H9 (cell line): ENCODE data around the gene LYPD4. TPM values are rescaled to one million over a fixed set of nuclear protein-coding genes. Genes with fewer than 3 reads are reported as not detected.

Experiments
- DNase-seq: peaks from one replicate; pipeline ENCODE4 v3.0.0-alpha.2; 2017
- H2AFZ ChIP-seq: one replicate; pipeline ENCODE4 v1.6.1; 2013; ENCODE audit warnings: mild to moderate bottlenecking, low read length, control low read depth, moderate library complexity
- H2AK5ac ChIP-seq: 2 replicates; pipeline ENCODE4 v1.6.1; 2013; ENCODE audit warnings: low read length, control low read depth, mixed read lengths; ENCODE audit not compliant: insufficient read length
- H2BK120ac ChIP-seq: one replicate; pipeline ENCODE4 v1.6.1; 2013; ENCODE audit warnings: low read depth, mild to moderate bottlenecking, low read length, control low read depth, inconsistent platforms; ENCODE audit not compliant: poor library complexity, severe bottlenecking
- H2BK12ac ChIP-seq: 2 replicates; pipeline ENCODE4 v1.6.1; 2013; ENCODE audit warnings: low read length, control low read depth, mixed read lengths, low read depth; ENCODE audit not compliant: insufficient read length
- H2BK15ac ChIP-seq: 2 replicates; pipeline ENCODE4 v1.6.1; 2013; ENCODE audit warnings: low read depth, low read length, control low read depth
- H2BK20ac ChIP-seq: one replicate; pipeline ENCODE4 v1.6.1; 2013; ENCODE audit warnings: low read depth, mild to moderate bottlenecking, low read length, control low read depth, inconsistent platforms; ENCODE audit not compliant: poor library complexity, severe bottlenecking
- H2BK5ac ChIP-seq: 2 replicates; pipeline ENCODE4 v1.6.1; 2013; ENCODE audit warnings: low read length, control low read depth, mixed read lengths; ENCODE audit not compliant: insufficient read length
- H3K14ac ChIP-seq: 2 replicates; pipeline ENCODE4 v1.6.1; 2013; ENCODE audit warnings: low read length, control low read depth; ENCODE audit not compliant: insufficient read depth
- H3K18ac ChIP-seq: 2 replicates; pipeline ENCODE4 v1.6.1; 2013; ENCODE audit warnings: low read depth, mild to moderate bottlenecking, mixed read lengths, low read length, control low read depth; ENCODE audit not compliant: insufficient read length
- H3K23ac ChIP-seq: 2 replicates; pipeline ENCODE4 v1.6.1; 2013; ENCODE audit warnings: low read length, control low read depth, mixed read lengths, low read depth; ENCODE audit not compliant: insufficient read length
- H3K23me2 ChIP-seq: 2 replicates; pipeline ENCODE4 v1.6.1; 2013; ENCODE audit warnings: low read depth, mild to moderate bottlenecking, mixed read lengths, low read length, control low read depth; ENCODE audit not compliant: insufficient read length, poor library complexity, severe bottlenecking
- H3K27ac ChIP-seq: 2 replicates; pipeline ENCODE4 v1.5.1; 2013; ENCODE audit warnings: low read length, control low read depth, mixed read lengths, low read depth; ENCODE audit not compliant: insufficient read length
- H3K27me3 ChIP-seq: 2 replicates; pipeline ENCODE4 v1.6.1; 2013; ENCODE audit warnings: low read length, control low read depth, inconsistent platforms; ENCODE audit not compliant: insufficient read depth
- H3K4ac ChIP-seq: 2 replicates; pipeline ENCODE4 v1.6.1; 2013; ENCODE audit warnings: low read depth, mild to moderate bottlenecking, control low read depth, inconsistent platforms, low read length, moderate library complexity
- H3K4me1 ChIP-seq: 2 replicates; pipeline ENCODE4 v1.6.1; 2013; ENCODE audit warnings: low read length, control low read depth, inconsistent platforms; ENCODE audit not compliant: insufficient read depth
- H3K4me2 ChIP-seq: 2 replicates; pipeline ENCODE4 v1.6.1; 2013; ENCODE audit warnings: low read length, control low read depth, mixed read lengths; ENCODE audit not compliant: insufficient read length, insufficient read depth
- H3K56ac ChIP-seq: 2 replicates; pipeline ENCODE4 v1.6.1; 2013; ENCODE audit warnings: low read depth, mild to moderate bottlenecking, mixed read lengths, low read length, control low read depth; ENCODE audit not compliant: insufficient read length
- H3K79me1 ChIP-seq: 2 replicates; pipeline ENCODE4 v1.6.1; 2013; ENCODE audit warnings: low read depth, mild to moderate bottlenecking, moderate library complexity, low read length, control low read depth, inconsistent platforms; ENCODE audit not compliant: insufficient read depth, poor library complexity, severe bottlenecking
- H3K79me2 ChIP-seq: 2 replicates; pipeline ENCODE4 v1.6.1; 2013; ENCODE audit warnings: low read length, control low read depth, inconsistent platforms; ENCODE audit not compliant: insufficient read depth
- H3K9ac ChIP-seq: 2 replicates; pipeline ENCODE4 v1.6.1; 2013; ENCODE audit warnings: low read length, control low read depth, mixed read lengths; ENCODE audit not compliant: insufficient read length; ENCODE audit errors: extremely low read depth
- H3K9me3 ChIP-seq: one replicate; pipeline ENCODE4 v1.6.1; 2013; ENCODE audit warnings: low read depth, low read length, inconsistent platforms; ENCODE audit not compliant: control insufficient read depth
- H3T11ph ChIP-seq: one replicate; pipeline ENCODE4 v1.6.1; 2013; ENCODE audit warnings: mild to moderate bottlenecking, low read length, control low read depth, inconsistent platforms
- H4K20me1 ChIP-seq: one replicate; pipeline ENCODE4 v1.6.1; 2013; ENCODE audit not compliant: control insufficient read depth, insufficient read length, insufficient read depth
- H4K5ac ChIP-seq: 2 replicates; pipeline ENCODE4 v1.6.1; 2013; ENCODE audit warnings: low read depth, mild to moderate bottlenecking, mixed read lengths, low read length, control low read depth; ENCODE audit not compliant: insufficient read length
- H4K8ac ChIP-seq: replicated peaks from 2 replicates; pipeline ENCODE4 v1.6.1; 2013; ENCODE audit warnings: low read length, control low read depth, mixed read lengths, low read depth; ENCODE audit not compliant: insufficient read length
- H4K91ac ChIP-seq: 2 replicates; pipeline ENCODE4 v1.6.1; 2013; ENCODE audit warnings: low read depth, mild to moderate bottlenecking, moderate library complexity, mixed read lengths, low read length, control low read depth; ENCODE audit not compliant: insufficient read length
- H3K27ac Mint-ChIP-seq, 3 experiments: 2 replicates in 2 of 3; 3 replicates in 1 of 3; pipeline ENCODE4 v1.8.0; 2020 to 2021; ENCODE audit warnings: mixed read lengths in 3 of 3, mild to moderate bottlenecking in 1 of 3, moderate library complexity in 1 of 3
- H3K27me3 Mint-ChIP-seq: 2 replicates; pipeline ENCODE4 v1.8.0; 2021; ENCODE audit warnings: low read depth, mild to moderate bottlenecking, moderate library complexity, mixed read lengths
- H3K36me3 Mint-ChIP-seq, 3 experiments: 2 replicates in 2 of 3; 3 replicates in 1 of 3; pipeline ENCODE4 v1.8.0; 2020 to 2021; ENCODE audit warnings: low read depth in 3 of 3, mixed read lengths in 3 of 3; ENCODE audit not compliant: insufficient read depth in 1 of 3
- H3K4me1 Mint-ChIP-seq, 2 experiments: 2 replicates each; pipeline ENCODE4 v1.8.0; 2020; ENCODE audit warnings: mixed read lengths in 2 of 2
- H3K4me3 Mint-ChIP-seq, 2 experiments: 2 replicates in 1 of 2; 3 replicates in 1 of 2; pipeline ENCODE4 v1.8.0; 2020 to 2021; ENCODE audit warnings: mild to moderate bottlenecking in 2 of 2, mixed read lengths in 2 of 2, moderate library complexity in 1 of 2
- H3K9me3 Mint-ChIP-seq, 2 experiments: 2 replicates in 1 of 2; 3 replicates in 1 of 2; pipeline ENCODE4 v1.8.0; 2020; ENCODE audit warnings: mild to moderate bottlenecking in 2 of 2, mixed read lengths in 2 of 2, moderate library complexity in 1 of 2
- WGBS: extraction: QIAGEN DNeasy Blood & Tissue Kit; methylation state at CpG from one replicate; pipeline ENCODE4 v1.1.7; 2013; ENCODE audit warnings: missing lambda C conversion rate, low lambda C conversion rate, mixed read lengths; ENCODE audit not compliant: insufficient read length; ENCODE audit errors: extremely low coverage; 5-methylcytosine and 5-hydroxymethylcytosine counted together
- total RNA-seq: library from RNA; stranded (reverse); gene quantifications from 2 replicates; pipeline ENCODE4 v1.2.1, GENCODE V29; 2021
- TF ChIP-seq, protein P1 (sequence below): fragments of 200-600 bp; sonication (generic); conservative IDR thresholded peaks from 3 replicates; pipeline ENCODE4 v1.8.0; 2021; ENCODE audit warnings: antibody characterized with exemption, mild to moderate bottlenecking

The LYPD4 gene
- total RNA-seq, 1 experiment from 2014 or later: not detected

DNA sequence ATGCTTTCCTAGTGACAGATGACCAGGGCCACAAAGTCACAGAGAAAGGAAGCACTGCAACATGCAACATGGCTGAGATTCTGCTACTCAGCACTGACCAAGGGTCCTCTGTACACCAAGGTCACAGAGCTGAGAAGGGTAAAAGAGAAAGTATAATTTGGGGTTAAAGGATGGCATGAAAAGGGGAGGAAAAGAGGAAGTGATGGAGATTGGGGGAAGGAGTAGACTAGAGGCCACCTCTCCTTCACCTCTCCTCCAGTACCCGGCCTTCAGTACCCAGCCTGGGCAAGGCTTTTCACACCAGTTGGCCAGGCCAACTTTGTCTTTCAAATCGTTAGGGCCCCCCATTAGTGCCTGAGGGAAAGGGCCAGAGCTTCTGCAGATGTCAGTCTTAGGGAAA lies 9.3 kb upstream of the LYPD4 start:
- H3K14ac ChIP-seq: no peak overlapping the region
- Mint-ChIP-seq H3K4me3 (no peak overlapping the region), H3K36me3 (no peaks in the 10 kb centered on the region), H3K27me3 (peaks cover 52% of the 10 kb centered on the region), H3K27ac (no peak overlapping the region), H3K9me3 (peaks cover 0 to 3% of the 10 kb centered on the region in 2 experiments; a peak in 2 of 5 replicates), H3K4me1 (peaks cover 0 to 3% of the 10 kb centered on the region in 2 experiments; a peak in 2 of 4 replicates)
- H3K4me1 ChIP-seq: no peaks in the 10 kb centered on the region; the same call in 1 of the 2 replicates
- WGBS: no CpG with 5 or more reads among the region's 2 CpGs
- no peak overlapping the region for H4K5ac ChIP-seq
- no peak overlapping the region for H3K27ac ChIP-seq
- no peak overlapping the region for H3K18ac ChIP-seq
- H2BK20ac ChIP-seq: no peak overlapping the region
- no peak overlapping the region for H2BK120ac ChIP-seq
- H4K20me1 ChIP-seq: no peaks in the 10 kb centered on the region
- H2BK15ac ChIP-seq: no peak overlapping the region
- TF ChIP-seq, protein P1, sequence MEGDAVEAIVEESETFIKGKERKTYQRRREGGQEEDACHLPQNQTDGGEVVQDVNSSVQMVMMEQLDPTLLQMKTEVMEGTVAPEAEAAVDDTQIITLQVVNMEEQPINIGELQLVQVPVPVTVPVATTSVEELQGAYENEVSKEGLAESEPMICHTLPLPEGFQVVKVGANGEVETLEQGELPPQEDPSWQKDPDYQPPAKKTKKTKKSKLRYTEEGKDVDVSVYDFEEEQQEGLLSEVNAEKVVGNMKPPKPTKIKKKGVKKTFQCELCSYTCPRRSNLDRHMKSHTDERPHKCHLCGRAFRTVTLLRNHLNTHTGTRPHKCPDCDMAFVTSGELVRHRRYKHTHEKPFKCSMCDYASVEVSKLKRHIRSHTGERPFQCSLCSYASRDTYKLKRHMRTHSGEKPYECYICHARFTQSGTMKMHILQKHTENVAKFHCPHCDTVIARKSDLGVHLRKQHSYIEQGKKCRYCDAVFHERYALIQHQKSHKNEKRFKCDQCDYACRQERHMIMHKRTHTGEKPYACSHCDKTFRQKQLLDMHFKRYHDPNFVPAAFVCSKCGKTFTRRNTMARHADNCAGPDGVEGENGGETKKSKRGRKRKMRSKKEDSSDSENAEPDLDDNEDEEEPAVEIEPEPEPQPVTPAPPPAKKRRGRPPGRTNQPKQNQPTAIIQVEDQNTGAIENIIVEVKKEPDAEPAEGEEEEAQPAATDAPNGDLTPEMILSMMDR: no peak
- H2BK12ac ChIP-seq: no peak overlapping the region
- H2AFZ ChIP-seq: no peak overlapping the region
- no peak overlapping the region for H2AK5ac ChIP-seq
- H3K79me2 ChIP-seq: no peaks in the 10 kb centered on the region
- no peak overlapping the region for H3K4ac ChIP-seq
- no peak overlapping the region for H3K56ac ChIP-seq
- H4K8ac ChIP-seq: no peak overlapping the region
- H3K9me3 ChIP-seq: no peaks in the 10 kb centered on the region
- no peak overlapping the region for H2BK5ac ChIP-seq
- no peaks in the 10 kb centered on the region for H3K23me2 ChIP-seq
- DNase-seq: no peak
- no peak overlapping the region for H3K23ac ChIP-seq
- no peaks in the 10 kb centered on the region for H3K27me3 ChIP-seq
- no peak overlapping the region for H4K91ac ChIP-seq
- H3K79me1 ChIP-seq: no peaks in the 10 kb centered on the region
- H3K4me2 ChIP-seq: no peak overlapping the region
- no peak overlapping the region for H3K9ac ChIP-seq
- no peak overlapping the region for H3T11ph ChIP-seq
